Fibroblast of skin of left quadriceps (primary cell): ENCODE data around the gene PAAF1.
A peak's percentile ranks its signal among the peaks of the same experiment; 100 is the strongest.
"Not testable (repeated sequence)": the region's sequence is repeated elsewhere in the genome, so short reads cannot be mapped to it uniquely, and the experiment has no call there.

Source experiments
- DNase-seq, 2 experiments: peaks; one replicate each; pipeline ENCODE4 v3.0.0-alpha.2; 2013; ENCODE audit warnings: low read depth in 2 of 2

PAAF1 gene

DNA sequence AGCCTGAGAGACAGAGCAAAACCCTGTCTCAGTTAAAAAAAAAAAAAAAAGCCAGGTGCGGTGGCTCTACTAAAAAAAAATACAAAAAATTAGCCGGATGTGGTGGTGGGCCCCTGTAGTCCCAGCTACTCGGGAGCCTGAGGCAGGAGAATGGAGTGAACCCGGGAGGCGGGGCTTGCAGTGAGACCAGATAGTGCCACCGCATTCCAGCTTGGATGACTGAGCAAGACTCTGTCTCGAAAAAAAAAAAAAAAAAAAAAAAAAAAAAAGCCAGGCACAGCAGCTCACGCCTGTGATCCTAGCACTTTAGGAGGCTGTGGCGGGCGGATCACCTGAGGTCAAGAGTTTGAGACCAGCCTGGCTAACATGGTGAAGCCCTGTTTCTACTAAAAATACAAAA, 3.6 kb downstream of the PAAF1 start:
- not testable (repeated sequence) for DNase-seq

DNA sequence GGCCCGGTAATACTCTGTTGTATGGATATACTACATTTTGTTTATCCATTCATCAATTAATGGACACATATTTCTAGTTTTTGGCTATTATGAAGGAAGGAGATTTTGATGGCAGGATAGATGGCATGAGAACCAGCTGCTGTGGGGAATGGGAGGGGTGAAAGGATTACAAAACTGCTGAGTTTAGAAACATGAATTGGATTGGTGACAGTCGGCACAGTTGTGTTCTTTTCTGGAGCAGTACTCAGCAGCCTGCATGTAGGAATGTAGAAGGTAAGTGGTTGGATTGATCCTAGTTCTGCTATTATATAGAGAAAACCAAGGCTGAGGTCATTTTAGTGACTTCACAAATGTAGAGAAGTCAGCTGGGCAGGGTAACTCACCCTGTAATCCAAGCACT, 7.1 kb downstream of the PAAF1 start:
- no peak for DNase-seq

DNA sequence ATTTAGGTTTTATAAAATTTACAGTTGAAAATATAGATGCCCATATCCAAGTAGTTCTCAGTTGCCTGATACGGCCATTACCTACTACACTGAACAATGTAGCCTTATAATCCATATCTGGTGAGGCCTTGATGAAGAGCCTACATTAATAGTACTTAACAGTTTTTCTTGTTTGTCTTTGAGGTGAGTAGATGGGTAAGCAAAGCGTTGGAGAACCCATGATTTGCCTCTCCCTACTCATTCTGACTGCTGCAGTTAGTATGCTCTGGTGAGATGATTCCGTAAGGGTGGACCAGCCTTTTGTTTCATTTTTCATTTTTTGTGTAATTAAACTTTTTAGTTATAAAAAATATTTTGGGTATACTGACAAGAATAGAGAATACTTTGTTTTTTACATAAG, 11.4 kb downstream of the PAAF1 start:
- DNase-seq, result no peak

GRCh38 chr11:73889019-73889418, 12.2 kb downstream of the PAAF1 start:
- DNase-seq, result no peak

GRCh38 chr11:73889536-73889935, 12.7 kb downstream of the PAAF1 start:
- DNase-seq, result no peak

DNA sequence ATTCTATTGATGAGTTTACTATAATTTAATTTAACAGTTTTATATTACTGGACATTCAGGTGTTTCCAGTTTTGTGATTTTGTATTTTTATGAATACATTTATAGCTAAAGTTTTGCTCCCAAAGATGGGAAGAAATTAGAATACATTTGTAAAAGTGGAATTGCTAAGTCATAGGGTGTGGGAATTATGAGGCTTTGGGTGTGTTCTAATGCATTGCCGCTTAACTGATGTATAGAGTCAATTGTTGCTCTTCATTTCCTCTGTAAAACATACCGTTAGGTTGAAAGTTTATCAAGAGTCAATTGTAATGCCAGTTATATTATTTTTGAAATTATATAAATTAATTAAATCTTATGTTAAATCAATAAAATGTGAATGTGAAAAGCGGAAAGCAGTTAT, 16.2 kb downstream of the PAAF1 start:
- DNase-seq, result no peak

DNA sequence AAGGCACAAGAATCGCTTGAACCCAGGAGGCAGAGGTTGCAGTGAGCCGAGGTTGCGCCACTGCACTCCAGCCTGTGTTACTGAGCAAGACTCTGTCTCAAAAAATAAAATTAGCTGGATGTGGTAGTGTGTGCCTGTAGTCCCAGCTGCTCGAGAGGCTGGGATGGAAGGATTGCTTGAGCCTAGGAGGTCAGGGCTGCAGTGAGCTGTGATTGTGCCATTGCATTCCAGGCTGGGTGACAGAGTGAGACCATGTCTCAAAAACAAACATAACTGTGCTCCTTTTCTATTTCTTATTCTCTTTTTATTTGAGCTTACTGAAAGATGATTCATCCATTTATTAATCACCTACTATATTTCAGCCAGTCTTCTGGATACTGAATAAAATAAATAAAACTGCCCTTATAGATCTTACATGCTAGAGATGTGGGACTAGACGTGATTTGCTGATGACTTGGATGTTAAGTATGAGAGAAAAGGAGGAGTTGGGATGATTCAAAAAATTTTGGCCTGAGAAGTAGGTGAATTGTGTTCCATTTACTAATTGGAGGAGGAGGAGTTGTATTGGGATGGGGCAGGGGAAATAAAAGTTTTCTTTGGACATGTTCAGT, 18.0 kb downstream of the PAAF1 start:
- peak in 1 of 2 experiments; percentile 8 for DNase-seq

GRCh38 chr11:73902303-73902702, 25.5 kb downstream of the PAAF1 start:
- no peak for DNase-seq

DNA sequence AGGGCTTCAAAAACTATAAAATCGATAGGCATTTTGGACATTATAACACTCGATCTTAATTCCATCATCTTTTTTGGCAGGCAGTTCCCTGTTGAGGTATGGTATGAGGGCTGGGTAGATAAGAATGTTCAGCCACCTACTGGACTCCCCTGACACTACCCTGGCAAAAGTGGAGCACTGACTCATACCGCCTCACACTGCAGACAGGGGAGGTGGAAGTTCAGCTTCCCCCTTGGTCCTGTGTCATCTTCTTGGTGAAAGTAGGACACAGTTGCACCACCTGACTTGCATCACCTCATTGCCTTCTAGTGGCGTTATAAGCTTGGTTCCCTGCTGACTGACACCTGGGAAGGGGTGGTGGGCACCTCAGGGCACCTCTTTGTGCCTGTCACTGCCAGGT, 30.4 kb downstream of the PAAF1 start:
- no peak for DNase-seq

DNA sequence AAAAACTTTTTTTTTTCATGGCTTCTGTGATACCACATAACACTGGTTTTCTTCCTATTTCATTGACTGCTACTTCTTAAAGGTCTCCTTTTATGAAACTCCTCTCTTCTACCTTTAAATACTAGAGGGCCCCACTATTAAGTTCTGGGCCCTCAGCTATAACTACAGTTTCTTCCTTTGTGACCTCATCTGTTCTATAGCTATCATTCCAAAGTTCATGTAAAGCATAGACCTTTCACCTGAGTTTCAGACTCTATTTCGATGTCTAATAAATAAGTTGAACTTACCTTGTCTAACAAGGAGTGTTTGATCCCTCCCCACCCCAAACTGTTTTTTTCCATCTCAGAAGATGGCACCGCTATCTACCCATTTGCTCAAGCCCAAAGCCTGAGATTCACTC, 35.2 kb downstream of the PAAF1 start:
- DNase-seq, result no peak

GRCh38 chr11:73913472-73913871, 36.7 kb downstream of the PAAF1 start:
- no peak for DNase-seq

DNA sequence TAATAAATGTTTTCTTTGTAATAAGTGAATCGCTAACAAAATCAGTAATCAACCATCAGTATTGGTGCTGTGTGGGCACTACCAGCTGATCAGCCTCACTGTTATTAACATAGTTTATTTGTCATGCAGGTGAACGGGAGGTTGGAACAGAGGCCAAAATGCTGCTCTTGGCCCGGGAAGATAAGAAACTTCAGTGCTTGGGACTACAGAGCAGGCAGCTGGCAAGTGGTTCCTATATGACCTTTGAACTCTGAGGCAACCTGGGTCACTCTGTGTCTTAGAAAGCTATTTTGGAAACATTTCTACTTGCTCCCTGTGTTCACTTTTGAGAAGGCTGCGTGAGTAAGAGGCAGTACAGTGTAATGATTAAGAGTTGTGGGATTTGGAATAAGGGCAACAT, 37.5 kb downstream of the PAAF1 start:
- no peak for DNase-seq

DNA sequence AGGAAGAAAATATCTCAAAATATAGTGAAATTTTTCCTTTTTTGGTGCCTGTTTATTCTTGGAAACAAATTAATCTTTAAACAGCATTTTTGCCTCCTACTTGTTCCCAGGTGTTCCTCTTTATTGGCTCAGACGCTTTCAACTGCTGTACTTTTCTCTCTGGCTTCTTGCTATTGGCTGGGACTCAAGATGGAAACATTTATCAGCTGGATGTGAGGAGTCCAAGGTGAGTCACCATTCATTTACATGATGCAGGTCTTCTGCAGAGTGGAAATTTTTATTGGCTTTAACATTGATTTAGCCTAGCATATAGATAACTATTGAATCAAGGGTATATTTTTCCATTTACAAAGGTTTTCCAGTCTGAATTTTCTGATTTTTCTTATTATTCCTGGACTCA, 39.6 kb downstream of the PAAF1 start:
- DNase-seq, result no peak

- no peak for DNase-seq
Measured at GRCh38 chr11:73921180-73921579, 44.4 kb downstream of the PAAF1 start.

- DNase-seq, result no peak
Measured at GRCh38 chr11:73929388-73929787, 52.6 kb downstream of the PAAF1 start.

DNA sequence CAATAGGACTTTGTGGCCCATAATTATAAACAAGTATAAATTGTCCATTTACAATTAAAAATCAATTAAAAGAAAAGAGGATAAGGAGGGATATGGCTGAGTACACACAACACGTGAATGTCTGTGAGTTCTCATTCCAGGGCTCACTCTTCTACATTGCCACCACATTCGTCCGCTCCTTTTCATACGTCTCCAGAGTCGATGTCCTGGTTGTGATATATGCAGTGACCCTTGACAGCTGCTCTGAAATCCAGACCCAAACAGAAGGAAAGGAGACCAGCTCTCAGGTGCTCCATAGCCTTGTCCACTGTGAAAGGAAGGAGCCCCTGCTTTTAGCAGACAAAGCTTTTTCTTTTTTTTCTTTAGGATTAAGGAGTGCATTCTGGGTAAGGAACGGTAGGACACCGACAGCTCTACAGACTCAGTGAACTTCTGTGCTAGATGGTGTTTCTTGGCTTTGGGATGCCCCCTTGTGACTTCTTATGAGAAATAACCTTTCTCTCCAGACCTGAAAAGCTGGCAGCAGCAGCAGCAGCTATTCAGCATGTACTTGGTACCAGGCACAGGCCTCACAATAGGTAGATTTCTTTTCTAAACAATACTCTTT, 54.3 kb downstream of the PAAF1 start:
- DNase-seq, result peak; percentile 27 to 35

DNA sequence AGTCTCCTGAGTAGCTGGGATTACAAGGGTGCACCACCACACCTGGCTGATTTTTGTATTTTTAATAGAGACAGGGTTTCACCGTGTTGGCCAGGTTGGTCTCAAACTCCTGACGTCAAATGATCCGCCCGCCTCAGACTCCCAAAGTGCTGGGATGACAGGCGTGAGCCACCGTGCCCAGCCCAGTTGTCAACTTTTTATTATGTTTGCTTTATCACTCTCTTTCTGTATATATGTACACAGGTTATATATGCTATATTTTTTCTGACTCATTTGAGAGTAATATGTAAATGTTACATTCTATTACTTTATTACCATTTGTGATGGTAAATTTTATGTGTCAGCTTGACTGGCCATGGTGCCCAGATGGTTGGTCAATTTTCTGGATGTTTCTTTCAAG, 55.2 kb downstream of the PAAF1 start:
- no peak for DNase-seq

DNA sequence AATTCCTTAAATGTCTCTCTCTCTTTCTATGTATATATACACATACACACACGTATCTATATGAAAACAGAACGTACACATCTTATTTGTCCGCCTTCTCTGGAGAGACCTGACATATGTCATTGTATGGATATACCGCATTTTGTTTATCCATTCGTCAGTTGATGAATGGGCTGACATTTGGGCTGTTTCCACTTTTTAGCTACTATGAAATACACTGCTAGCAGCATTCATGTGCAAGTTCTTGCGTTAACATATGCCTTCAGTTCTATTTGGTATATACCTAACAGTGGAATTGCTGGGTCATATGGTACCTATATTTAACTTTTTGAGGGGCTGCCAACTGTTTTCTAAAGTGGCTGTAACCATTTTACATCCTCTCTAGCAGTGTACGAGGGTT, 56.0 kb downstream of the PAAF1 start:
- DNase-seq, result no peak

DNA sequence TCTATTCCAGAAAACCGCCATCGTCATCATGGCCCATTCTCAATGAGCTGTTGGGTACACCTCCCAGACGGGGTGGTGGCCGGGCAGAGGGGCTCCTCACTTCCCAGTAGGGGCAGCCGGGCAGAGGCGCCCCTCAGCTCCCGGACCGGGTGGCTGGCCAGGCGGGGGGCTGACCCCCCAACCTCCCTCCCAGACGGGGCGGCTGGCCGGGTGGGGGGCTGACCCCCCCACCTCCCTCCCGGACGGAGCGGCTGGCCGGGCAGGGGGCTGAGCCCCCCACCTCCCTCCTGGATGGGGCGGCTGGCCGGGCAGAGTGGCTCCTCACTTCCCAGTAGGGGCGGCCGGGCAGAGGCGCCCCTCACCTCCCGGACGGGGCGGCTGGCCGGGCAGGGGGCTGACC, 59.2 kb downstream of the PAAF1 start:
- DNase-seq, result not testable (repeated sequence)

DNA sequence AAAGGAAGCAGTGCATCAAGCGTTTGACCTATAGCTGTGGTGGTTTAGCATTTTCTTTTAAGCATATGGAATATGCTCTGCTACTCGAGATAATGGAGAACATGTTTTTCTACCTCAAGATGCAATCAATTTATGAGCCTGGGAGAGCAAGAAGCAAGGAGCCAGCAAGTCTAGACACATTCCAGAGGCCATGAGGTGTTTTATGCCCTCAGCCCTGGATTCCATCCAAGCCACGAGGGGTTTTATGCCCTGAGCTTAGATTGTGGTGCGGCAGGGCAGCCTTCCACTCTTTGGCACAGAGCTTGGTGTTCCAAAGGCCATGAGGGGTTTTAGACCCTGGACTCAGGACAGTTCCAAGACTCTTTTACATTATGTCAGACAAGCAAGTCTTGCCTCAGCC, 62.3 kb downstream of the PAAF1 start:
- DNase-seq, result no peak

GRCh38 chr11:73940801-73941570, 64.2 kb downstream of the PAAF1 start:
- DNase-seq, result no peak

DNA sequence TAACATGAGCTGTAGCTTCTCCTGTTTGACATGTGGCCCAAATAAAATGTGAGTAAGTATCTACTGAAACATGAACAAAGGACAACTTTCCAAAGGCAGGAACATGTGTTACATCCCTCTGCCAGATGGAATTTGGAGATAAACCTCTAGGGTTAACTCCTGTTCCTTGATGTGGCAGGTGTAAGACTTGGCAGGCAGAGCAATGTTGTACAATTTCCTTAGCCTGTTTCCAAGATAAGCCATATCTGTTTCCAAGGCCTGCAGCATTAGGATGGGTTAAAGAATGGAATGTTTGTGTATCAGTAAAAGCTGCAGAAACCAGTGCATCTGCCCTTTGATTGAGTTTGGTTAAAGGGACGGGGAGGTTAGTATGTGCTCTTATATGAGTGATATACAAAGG, 65.2 kb downstream of the PAAF1 start:
- DNase-seq, result no peak

DNA sequence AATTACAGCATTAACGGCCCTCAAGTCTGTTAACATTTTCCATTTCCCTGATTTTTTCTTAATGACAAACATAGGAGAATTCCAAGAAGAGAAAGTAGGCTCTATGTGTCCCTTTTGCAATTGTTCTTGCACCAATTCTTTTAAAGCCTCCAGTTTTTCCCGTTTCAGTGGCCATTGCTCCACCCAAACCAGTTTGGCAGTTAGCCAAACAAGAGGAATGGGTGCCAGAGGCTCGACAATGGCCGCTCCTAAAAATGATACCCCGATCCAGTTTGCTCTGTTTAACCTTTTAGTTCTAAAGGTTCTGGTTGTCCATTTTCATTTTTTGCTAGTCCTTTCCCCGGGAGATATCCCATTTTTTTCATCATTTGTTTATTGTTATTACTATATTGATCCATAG, 67.3 kb downstream of the PAAF1 start:
- no peak for DNase-seq
